ENCODE measurements around the gene PGLYRP2.

Gene PGLYRP2

GRCh38 chr19:15443838-15444237 lies 35.5 kb downstream of the PGLYRP2 start:
- TF ChIP-seq, protein P1, sequence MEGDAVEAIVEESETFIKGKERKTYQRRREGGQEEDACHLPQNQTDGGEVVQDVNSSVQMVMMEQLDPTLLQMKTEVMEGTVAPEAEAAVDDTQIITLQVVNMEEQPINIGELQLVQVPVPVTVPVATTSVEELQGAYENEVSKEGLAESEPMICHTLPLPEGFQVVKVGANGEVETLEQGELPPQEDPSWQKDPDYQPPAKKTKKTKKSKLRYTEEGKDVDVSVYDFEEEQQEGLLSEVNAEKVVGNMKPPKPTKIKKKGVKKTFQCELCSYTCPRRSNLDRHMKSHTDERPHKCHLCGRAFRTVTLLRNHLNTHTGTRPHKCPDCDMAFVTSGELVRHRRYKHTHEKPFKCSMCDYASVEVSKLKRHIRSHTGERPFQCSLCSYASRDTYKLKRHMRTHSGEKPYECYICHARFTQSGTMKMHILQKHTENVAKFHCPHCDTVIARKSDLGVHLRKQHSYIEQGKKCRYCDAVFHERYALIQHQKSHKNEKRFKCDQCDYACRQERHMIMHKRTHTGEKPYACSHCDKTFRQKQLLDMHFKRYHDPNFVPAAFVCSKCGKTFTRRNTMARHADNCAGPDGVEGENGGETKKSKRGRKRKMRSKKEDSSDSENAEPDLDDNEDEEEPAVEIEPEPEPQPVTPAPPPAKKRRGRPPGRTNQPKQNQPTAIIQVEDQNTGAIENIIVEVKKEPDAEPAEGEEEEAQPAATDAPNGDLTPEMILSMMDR (IDR thresholded peaks at IDR 0.05; ENCODE audit: low read depth, low read length, missing control alignments): no peak
- no peak for DNase-seq (ENCODE audit: low read depth)
- no peak overlapping the region for H3K4me3 ChIP-seq (ENCODE audit: low read depth, low read length)

DNA sequence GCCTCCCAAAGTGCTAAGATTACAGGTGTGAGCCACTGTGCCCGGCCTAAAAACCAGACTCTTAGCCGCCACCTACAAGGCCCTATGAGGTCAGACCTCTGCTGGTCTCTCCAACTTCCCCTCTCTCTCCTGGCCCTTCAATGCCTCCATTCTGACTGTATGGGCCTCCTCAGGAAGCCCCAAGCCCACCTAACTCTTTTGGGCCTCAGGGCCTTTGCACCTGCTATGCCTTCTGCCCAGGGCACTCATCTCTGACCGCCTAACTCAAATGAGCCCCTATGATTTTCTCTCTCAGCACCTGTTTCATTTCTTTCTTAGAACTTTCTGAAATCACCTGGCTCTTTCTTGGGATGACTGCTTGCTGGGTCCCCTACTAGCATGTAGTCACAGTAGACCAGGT lies 36.0 kb downstream of the PGLYRP2 start:
- no peak overlapping the region for H3K4me3 ChIP-seq (ENCODE audit: low read depth, low read length)
- TF ChIP-seq, protein P1 (IDR thresholded peaks at IDR 0.05; ENCODE audit: low read depth, low read length, missing control alignments): no peak

DNA sequence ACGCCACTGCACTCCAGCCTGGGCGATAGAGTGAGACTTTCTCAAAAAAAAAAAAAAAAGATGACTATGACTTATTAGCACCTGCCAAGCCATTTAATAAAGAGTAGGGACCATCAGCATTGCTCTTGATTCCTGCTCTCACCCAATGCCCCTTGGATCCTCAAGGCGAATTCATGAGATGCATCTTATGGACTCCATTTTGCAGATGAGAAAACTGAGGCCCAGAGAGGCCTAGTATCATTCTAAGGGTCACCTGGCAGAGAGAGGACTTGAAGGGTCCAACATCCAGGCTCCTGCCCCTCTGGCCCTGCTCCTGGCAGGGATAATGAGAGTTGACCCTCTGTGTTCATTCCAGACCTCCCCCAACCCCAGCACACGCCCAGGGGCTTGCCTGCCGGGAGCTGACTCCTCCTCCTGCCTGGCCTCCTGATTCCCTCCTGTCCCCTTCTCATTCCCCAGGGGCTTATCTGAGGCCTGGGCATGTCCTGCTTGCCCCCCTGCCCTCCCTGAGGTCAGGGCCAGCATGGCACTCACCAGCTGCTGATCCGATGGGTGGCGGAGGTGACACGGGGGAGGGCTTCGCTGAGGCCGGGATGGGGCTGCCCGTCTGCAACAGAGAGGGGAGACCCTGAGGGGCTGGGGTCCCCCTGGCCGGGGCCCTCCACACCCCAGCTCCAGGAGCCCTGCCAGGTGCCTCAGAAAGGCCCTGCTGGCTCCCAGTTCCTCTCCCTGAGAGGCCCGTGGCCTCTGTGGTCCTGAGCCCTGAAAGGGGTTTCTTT lies 37.0 kb downstream of the PGLYRP2 start:
- TF ChIP-seq, protein P1 (IDR thresholded peaks at IDR 0.05; ENCODE audit: low read depth, low read length, missing control alignments): no peak
- no peak for DNase-seq (ENCODE audit: low read depth)
- H3K4me3 ChIP-seq (ENCODE audit: low read depth, low read length): no peak overlapping the region

More for the DNA sequence above, 36.0 kb downstream of the PGLYRP2 start:
- no peak for DNase-seq (ENCODE audit: low read depth)

GRCh38 chr19:15441317-15441716 lies 38.0 kb downstream of the PGLYRP2 start:
- no peak overlapping the region for H3K4me3 ChIP-seq (ENCODE audit: low read depth, low read length)
- no peak for DNase-seq (ENCODE audit: low read depth)
- TF ChIP-seq, protein P1 (IDR thresholded peaks at IDR 0.05; ENCODE audit: low read depth, low read length, missing control alignments): no peak

DNA sequence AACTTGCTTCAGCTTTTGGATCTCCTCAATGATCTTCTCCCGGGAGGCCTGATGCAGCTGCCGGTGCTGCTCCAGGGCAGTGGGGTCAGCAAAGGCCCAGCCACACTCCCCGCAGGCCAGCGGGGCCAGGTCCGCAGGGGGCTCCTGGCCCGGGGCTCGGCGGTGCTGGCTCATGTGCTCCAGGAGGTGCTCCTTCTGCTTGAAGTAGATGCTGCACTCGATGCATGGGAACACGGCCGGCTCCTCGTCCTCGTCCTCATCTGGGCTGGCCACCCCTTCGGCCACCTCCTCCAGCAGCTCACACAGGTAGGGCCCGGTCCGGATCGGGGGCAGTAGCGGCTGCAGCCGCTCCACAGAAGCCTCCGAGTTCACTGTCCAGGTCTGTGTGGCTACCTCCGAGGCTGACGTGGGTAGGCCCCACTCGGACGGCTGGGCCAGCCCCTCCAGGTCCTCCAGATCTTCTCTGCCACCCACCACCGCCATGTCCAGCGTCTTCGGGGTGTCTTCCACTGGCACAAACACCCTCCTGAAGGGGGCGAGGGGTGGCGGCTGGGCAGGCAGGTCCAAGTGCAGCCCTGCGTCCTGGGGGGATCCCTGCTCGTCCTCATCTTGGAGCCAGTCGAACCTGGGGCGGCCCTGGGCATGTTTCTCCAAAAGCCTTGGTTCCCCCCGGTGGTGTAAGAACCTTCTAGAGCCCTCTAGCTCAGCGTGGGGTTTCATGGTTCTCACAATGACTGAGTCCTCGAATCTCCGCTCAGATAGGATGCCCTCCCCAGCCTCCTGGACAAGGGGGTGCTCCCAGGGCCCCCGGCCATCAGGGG lies 39.3 kb downstream of the PGLYRP2 start:
- TF ChIP-seq, protein P1 (IDR thresholded peaks at IDR 0.05; ENCODE audit: low read depth, low read length, missing control alignments): no peak

GRCh38 chr19:15439078-15439799 lies 40.1 kb downstream of the PGLYRP2 start:
- TF ChIP-seq, protein P1 (IDR thresholded peaks at IDR 0.05; ENCODE audit: low read depth, low read length, missing control alignments): no peak
- H3K4me3 ChIP-seq (ENCODE audit: low read depth, low read length): no peak overlapping the region
- no peak for DNase-seq (ENCODE audit: low read depth)

More for the DNA sequence above, 39.3 kb downstream of the PGLYRP2 start:
- H3K4me3 ChIP-seq (ENCODE audit: low read depth, low read length): no peak overlapping the region
- no peak for DNase-seq (ENCODE audit: low read depth)
